Bronchial epithelial cell (primary cell): ENCODE data around the gene TMEM156. TPM values are rescaled to one million over a fixed set of nuclear protein-coding genes. Genes with fewer than 3 reads are reported as not detected.
"Not testable (repeated sequence)": the region's sequence is repeated elsewhere in the genome, so short reads cannot be mapped to it uniquely, and the experiment has no call there.

Experiments used
- DNase-seq: peaks from one replicate; pipeline ENCODE4 v3.0.0-alpha.2; 2010; ENCODE audit warnings: low read depth
- FAIRE-seq: peaks from 2 replicates; lab custom pipeline; 2011; peaks lifted over from hg19 to GRCh38; lab: Jason Lieb, UNC
- H3K27me3 ChIP-seq: 2 replicates; pipeline ENCODE4 v1.5.1; 2011; ENCODE audit warnings: low read length; ENCODE audit not compliant: control insufficient read depth, insufficient read depth
- H3K36me3 ChIP-seq: 2 replicates; pipeline ENCODE4 v1.5.1; 2011; ENCODE audit warnings: low read length; ENCODE audit not compliant: control insufficient read depth, insufficient read depth
- H3K4me3 ChIP-seq: 2 replicates; pipeline ENCODE4 v1.5.1; 2011; ENCODE audit warnings: mild to moderate bottlenecking, low read depth, low read length, control low read depth
- CTCF ChIP-seq: IDR thresholded peaks from 2 replicates; pipeline ENCODE4 v1.5.1; 2011; ENCODE audit warnings: mild to moderate bottlenecking, moderate library complexity, low read length, control low read depth, inconsistent platforms; ENCODE audit not compliant: insufficient read depth, severe bottlenecking
- total RNA-seq: library from RNA; depleted of rRNA; stranded (reverse); fragments of >200 nt; gene quantifications from 2 replicates; pipeline ENCODE4 v1.2.1, GENCODE V29; 2014

TMEM156 gene
- total RNA-seq, 1 donor from 2014 or later: 3.4 TPM

GRCh38 chr4:38946919-38947318 is 85.3 kb downstream of the TMEM156 start:
- no peak for FAIRE-seq
- no peaks in the 10 kb centered on the region for H3K27me3 ChIP-seq
- H3K4me3 ChIP-seq: no peak overlapping the region
- H3K36me3 ChIP-seq: peaks cover 1% of the 10 kb centered on the region
- no peak for TF ChIP-seq CTCF
- no peak for DNase-seq

- Histone ChIP-seq H3K36me3 (peaks cover 1% of the 10 kb centered on the region), H3K27me3 (no peaks in the 10 kb centered on the region), H3K4me3 (no peak overlapping the region)
- FAIRE-seq: no peak
- DNase-seq: no peak
- TF ChIP-seq CTCF: no peak
These were observed 87.8 kb downstream of the TMEM156 start for GRCh38 chr4:38944440-38944839.

- DNase-seq (no peak), FAIRE-seq (no peak)
- H3K4me3 ChIP-seq: no peak overlapping the region
- H3K27me3 ChIP-seq: no peaks in the 10 kb centered on the region
- TF ChIP-seq CTCF: no peak
- peaks cover 1% of the 10 kb centered on the region for H3K36me3 ChIP-seq
These were observed 88.9 kb downstream of the TMEM156 start for GRCh38 chr4:38943343-38943742.

GRCh38 chr4:38941906-38942305 is 90.3 kb downstream of the TMEM156 start:
- FAIRE-seq, DNase-seq, H3K27me3 ChIP-seq, H3K36me3 ChIP-seq, H3K4me3 ChIP-seq: not testable (repeated sequence)

GRCh38 chr4:38940476-38940875 is 91.7 kb downstream of the TMEM156 start:
- FAIRE-seq (no peak), DNase-seq (no peak)
- H3K36me3 ChIP-seq: peaks cover 1% of the 10 kb centered on the region
- no peaks in the 10 kb centered on the region for H3K27me3 ChIP-seq
- H3K4me3 ChIP-seq: no peak overlapping the region
- TF ChIP-seq CTCF: no peak

GRCh38 chr4:38939165-38939564 is 93.0 kb downstream of the TMEM156 start:
- H3K27me3 ChIP-seq: no peaks in the 10 kb centered on the region
- no peak for TF ChIP-seq CTCF
- H3K4me3 ChIP-seq: no peak overlapping the region
- peaks cover 2% of the 10 kb centered on the region for H3K36me3 ChIP-seq
- FAIRE-seq: no peak
- DNase-seq: no peak
